ENCODE measurements around the gene CAPN15. TPM values are rescaled to one million over a fixed set of nuclear protein-coding genes. Genes with fewer than 3 reads are reported as not detected.
"Not testable (repeated sequence)": the region's sequence is repeated elsewhere in the genome, so short reads cannot be mapped to it uniquely, and the experiment has no call there.

Gene CAPN15
- total RNA-seq, 6 donors from 2014 or later: 27.3 to 84.5 (median 66.1) TPM

GRCh38 chr16:596736-597060 is 69.2 kb downstream of the CAPN15 start:
- Histone ChIP-seq H3K4me1 (peaks cover 31 to 50% (median 45%) of the 10 kb centered on the region in 4 donors), H3K9me3 (no peaks in the 10 kb centered on the region), H3K36me3 (peaks cover 4 to 32% (median 17%) of the 10 kb centered on the region in 4 donors), H3K27me3 (no peaks in the 10 kb centered on the region), H3K4me3 (no peak overlapping the region), H3K27ac (no peak overlapping the region)
- TF ChIP-seq EP300 (IDR thresholded peaks at IDR 0.05): no peak
- TF ChIP-seq POLR2A (IDR thresholded peaks at IDR 0.05): no peak
- TF ChIP-seq POLR2AphosphoS5 (IDR thresholded peaks at IDR 0.05): no peak
- no peak for TF ChIP-seq CTCF (IDR thresholded peaks at IDR 0.05)
- no peak for ATAC-seq (ENCODE audit: low FRiP score in 2 of 2)
- 93% methylated on average over 12 of the region's 12 CpGs for WGBS, 2 donors
- no peak for DNase-seq

- ATAC-seq (ENCODE audit: low FRiP score in 2 of 2); H3K4me3 ChIP-seq; H3K27ac ChIP-seq; H3K9me3 ChIP-seq; H3K27me3 ChIP-seq; DNase-seq: not testable (repeated sequence)
- Histone ChIP-seq H3K4me1 (peaks cover 21 to 40% (median 35%) of the 10 kb centered on the region in 4 donors), H3K36me3 (peaks cover 4 to 32% (median 17%) of the 10 kb centered on the region in 4 donors)
- 97 to 100% methylated on average over 7 of the region's 7 CpGs for WGBS, 2 donors
These were observed 70.1 kb downstream of the CAPN15 start for GRCh38 chr16:597655-598054.

GRCh38 chr16:598823-599739 is 71.6 kb downstream of the CAPN15 start:
- H3K4me1 ChIP-seq: peaks cover 7 to 26% (median 21%) of the 10 kb centered on the region in 4 donors
- H3K27me3 ChIP-seq: no peaks in the 10 kb centered on the region
- H3K4me3 ChIP-seq: no peak overlapping the region
- no peak overlapping the region for H3K27ac ChIP-seq
- ATAC-seq (ENCODE audit: low FRiP score in 2 of 2) (no peak), DNase-seq (peak in 1 of 2 donors; percentile 81)
- H3K9me3 ChIP-seq: no peaks in the 10 kb centered on the region
- 94 to 96% methylated on average over 20 to 41 of the region's 43 CpGs for WGBS, 2 donors
- H3K36me3 ChIP-seq: peaks cover 4 to 32% (median 19%) of the 10 kb centered on the region in 4 donors
- TF ChIP-seq EP300 (IDR thresholded peaks at IDR 0.05) (no peak), POLR2AphosphoS5 (IDR thresholded peaks at IDR 0.05) (no peak), CTCF (IDR thresholded peaks at IDR 0.05) (no peak)

GRCh38 chr16:600781-601180 is 73.3 kb downstream of the CAPN15 start:
- no peak overlapping the region for H3K27ac ChIP-seq
- H3K27me3 ChIP-seq: no peaks in the 10 kb centered on the region
- DNase-seq (no peak), ATAC-seq (ENCODE audit: low FRiP score in 2 of 2) (no peak)
- peaks cover 4 to 29% (median 19%) of the 10 kb centered on the region in 4 donors for H3K36me3 ChIP-seq
- peaks cover 0 to 11% (median 6%) of the 10 kb centered on the region in 4 donors for H3K4me1 ChIP-seq
- H3K9me3 ChIP-seq: peaks cover 0 to 4% (median 0%) of the 10 kb centered on the region in 4 donors
- no peak overlapping the region for H3K4me3 ChIP-seq
- 50 to 61% methylated on average over 5 to 7 of the region's 7 CpGs for WGBS, 2 donors
- TF ChIP-seq POLR2AphosphoS5 (IDR thresholded peaks at IDR 0.05) (no peak), CTCF (IDR thresholded peaks at IDR 0.05) (no peak), POLR2A (IDR thresholded peaks at IDR 0.05) (no peak), EP300 (IDR thresholded peaks at IDR 0.05) (no peak)

- no peaks in the 10 kb centered on the region for H3K4me1 ChIP-seq
- TF ChIP-seq POLR2AphosphoS5 (IDR thresholded peaks at IDR 0.05) (no peak), EP300 (IDR thresholded peaks at IDR 0.05) (no peak), POLR2A (IDR thresholded peaks at IDR 0.05) (no peak), CTCF (IDR thresholded peaks at IDR 0.05) (no peak)
- 77 to 84% methylated on average over 5 of the region's 5 CpGs for WGBS, 2 donors
- no peak for DNase-seq
- ATAC-seq (ENCODE audit: low FRiP score in 2 of 2): no peak
- H3K4me3 ChIP-seq: no peak overlapping the region
- no peak overlapping the region for H3K27ac ChIP-seq
- H3K27me3 ChIP-seq: no peaks in the 10 kb centered on the region
- peaks cover 0 to 4% (median 0%) of the 10 kb centered on the region in 4 donors for H3K9me3 ChIP-seq
- H3K36me3 ChIP-seq: peaks cover 0 to 20% (median 10%) of the 10 kb centered on the region in 4 donors
These were observed 76.4 kb downstream of the CAPN15 start for GRCh38 chr16:603933-604332.

Small RNAs within 50 kb of the gene (small RNA-seq; reads per million reads assigned to genes)
- gene MIR3176: 0.12 to 0.72 (median 0.45) reads per million in 4 donors
- 0 to 0.14 (median 0) reads per million in 4 donors for gene MIR5587
- 0 to 0.11 (median 0) reads per million in 4 donors for gene Z98883.1

Other genes starting within 250 kb of the CAPN15 start
- under 1 TPM in 1 of 6 donors, not detected in 5; 0.91 TPM for gene ARHGDIG, start 247.1 kb upstream of the CAPN15 start, total RNA-seq
- under 1 TPM in 2 of 6 donors, not detected in 4; 0.52 to 0.64 TPM for gene PDIA2, start 244.5 kb upstream of the CAPN15 start, total RNA-seq
- 10 to 100 TPM; 26.8 to 45.9 (median 31.9) TPM for gene AXIN1, start 175.0 kb upstream of the CAPN15 start, total RNA-seq
- 10 to 100 TPM; 48.8 to 83.9 (median 58.4) TPM for gene MRPL28, start 157.2 kb upstream of the CAPN15 start, total RNA-seq
- 100 to 1,000 TPM in 3 of 6 donors, 10 to 100 TPM in 3; 27.9 to 150 (median 96.4) TPM for gene PGAP6, start 145.7 kb upstream of the CAPN15 start, total RNA-seq
- 10 to 100 TPM; 22.1 to 57.6 (median 41.8) TPM for gene NME4, start 130.5 kb upstream of the CAPN15 start, total RNA-seq
- 10 to 100 TPM in 5 of 6 donors, 1 to 10 TPM in 1; 8.6 to 22.4 (median 14.6) TPM for gene DECR2, start 125.8 kb upstream of the CAPN15 start, total RNA-seq
- gene RAB11FIP3, start 102.1 kb upstream of the CAPN15 start, total RNA-seq: 10 to 100 TPM; 38.9 to 95.3 (median 43.8) TPM
- gene PRR35, start 32.7 kb downstream of the CAPN15 start, total RNA-seq: not detected
- gene NHLRC4, start 39.3 kb downstream of the CAPN15 start, total RNA-seq: 1 to 10 TPM; 1.2 to 7.8 (median 3.3) TPM
- gene PIGQ, start 42.3 kb downstream of the CAPN15 start, total RNA-seq: 100 to 1,000 TPM in 2 of 6 donors, 10 to 100 TPM in 4; 42.7 to 153 (median 79.6) TPM
- gene RAB40C, start 62.4 kb downstream of the CAPN15 start, total RNA-seq: 100 to 1,000 TPM in 1 of 6 donors, 10 to 100 TPM in 5; 40.5 to 101 (median 61.5) TPM
- 10 to 100 TPM in 1 of 6 donors, 1 to 10 TPM in 5; 1.7 to 16.8 (median 5.8) TPM for gene WFIKKN1, start 103.3 kb downstream of the CAPN15 start, total RNA-seq
- 100 to 1,000 TPM in 4 of 6 donors, 10 to 100 TPM in 2; 69.5 to 210 (median 111) TPM for gene METTL26, start 108.6 kb downstream of the CAPN15 start, total RNA-seq
- gene MCRIP2, start 114.1 kb downstream of the CAPN15 start, total RNA-seq: 10 to 100 TPM; 34.9 to 85.7 (median 53.3) TPM
- gene WDR90, start 121.7 kb downstream of the CAPN15 start, total RNA-seq: 100 to 1,000 TPM in 1 of 6 donors, 10 to 100 TPM in 5; 18.8 to 174 (median 34.1) TPM
- 100 to 1,000 TPM in 4 of 6 donors, 10 to 100 TPM in 2; 53.0 to 535 (median 107) TPM for gene RHOT2, start 140.4 kb downstream of the CAPN15 start, total RNA-seq
- 1 to 10 TPM in 2 of 6 donors, under 1 TPM in 3, not detected in 1; 0.59 to 2.1 (median 0.76) TPM for gene RHBDL1, start 148.0 kb downstream of the CAPN15 start, total RNA-seq
- gene STUB1, start 152.7 kb downstream of the CAPN15 start, total RNA-seq: 100 to 1,000 TPM; 101 to 186 (median 118) TPM
- gene JMJD8, start 156.6 kb downstream of the CAPN15 start, total RNA-seq: 100 to 1,000 TPM in 1 of 6 donors, 10 to 100 TPM in 5; 60.0 to 109 (median 65.5) TPM
- 10 to 100 TPM in 5 of 6 donors, 1 to 10 TPM in 1; 8.3 to 20.6 (median 14.3) TPM for gene WDR24, start 162.7 kb downstream of the CAPN15 start, total RNA-seq
- 1 to 10 TPM; 1.0 to 8.1 (median 4.1) TPM for gene FBXL16, start 178.1 kb downstream of the CAPN15 start, total RNA-seq
- gene METRN, start 187.4 kb downstream of the CAPN15 start, total RNA-seq: 10 to 100 TPM; 22.0 to 56.0 (median 40.8) TPM
- gene ANTKMT, start 193.4 kb downstream of the CAPN15 start, total RNA-seq: 10 to 100 TPM; 38.7 to 69.7 (median 55.7) TPM
- 10 to 100 TPM in 5 of 6 donors, 1 to 10 TPM in 1; 3.5 to 69.1 (median 23.3) TPM for gene CCDC78, start 198.7 kb downstream of the CAPN15 start, total RNA-seq
- gene HAGHL, start 199.4 kb downstream of the CAPN15 start, total RNA-seq: 10 to 100 TPM in 5 of 6 donors, 1 to 10 TPM in 1; 4.0 to 43.0 (median 13.5) TPM
- 10 to 100 TPM; 27.8 to 96.4 (median 33.1) TPM for gene CIAO3, start 213.3 kb downstream of the CAPN15 start, total RNA-seq
- gene MSLN, start 233.0 kb downstream of the CAPN15 start, total RNA-seq: 100 to 1,000 TPM in 4 of 6 donors, 10 to 100 TPM in 2; 47.8 to 275 (median 121) TPM